COLO829 (cell line): ENCODE data around the gene WWTR1.

Experiments used
- DNase-seq: peaks from one replicate; pipeline ENCODE4 v3.0.0; 2012; ENCODE audit warnings: low spot score

The WWTR1 gene

DNA sequence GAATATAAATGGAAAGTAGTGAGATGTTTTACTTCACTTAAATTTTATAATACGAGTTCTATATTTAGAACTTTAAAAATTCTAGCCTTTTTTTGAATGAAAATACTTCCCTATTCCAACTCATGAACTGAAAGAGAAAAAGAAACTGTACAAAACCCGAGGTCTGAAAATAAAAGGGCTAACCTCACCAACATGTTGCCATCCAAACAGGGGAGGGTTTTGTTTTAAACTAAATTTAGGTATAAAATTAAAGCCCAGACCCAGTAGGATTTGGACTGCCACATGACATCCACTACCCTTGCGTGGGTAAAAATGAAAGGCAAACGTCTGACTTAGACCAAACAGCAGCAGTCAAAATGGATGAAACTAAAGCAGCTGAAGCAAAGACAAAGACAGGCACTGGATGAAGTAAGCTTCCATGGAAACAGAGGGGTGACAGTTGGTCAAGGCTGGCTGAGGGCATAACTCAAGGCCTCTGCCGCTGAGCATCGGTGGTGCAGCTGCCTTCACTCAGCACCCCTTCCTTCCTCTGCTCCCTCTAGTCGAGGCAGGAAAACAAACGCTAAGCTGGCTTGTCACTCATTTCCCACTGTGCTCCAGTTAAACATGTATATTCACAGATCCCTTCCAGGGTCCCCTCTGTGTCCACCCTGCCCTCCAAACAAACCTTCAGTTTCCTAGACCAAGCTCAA is 125.2 kb downstream of the WWTR1 start:
- no peak for DNase-seq

DNA sequence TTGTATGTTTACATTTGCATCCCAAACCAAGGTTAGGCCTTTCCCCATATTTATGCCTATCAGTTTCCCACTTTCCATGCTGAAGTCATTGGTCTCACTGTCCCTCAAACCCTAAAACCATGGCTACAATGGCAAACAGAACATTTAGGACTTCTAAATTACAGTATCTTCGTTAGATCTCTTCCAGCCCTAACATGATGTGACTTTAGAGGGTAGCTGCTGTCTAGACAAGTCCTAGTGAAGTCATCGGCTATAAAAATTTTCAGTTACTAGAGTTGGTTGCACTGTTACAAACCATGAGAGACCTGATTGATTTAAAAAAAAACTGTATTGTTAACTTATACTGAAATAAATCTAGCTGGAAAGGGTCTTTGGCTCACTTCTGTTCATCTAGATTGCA is 128.7 kb downstream of the WWTR1 start:
- no peak for DNase-seq

DNA sequence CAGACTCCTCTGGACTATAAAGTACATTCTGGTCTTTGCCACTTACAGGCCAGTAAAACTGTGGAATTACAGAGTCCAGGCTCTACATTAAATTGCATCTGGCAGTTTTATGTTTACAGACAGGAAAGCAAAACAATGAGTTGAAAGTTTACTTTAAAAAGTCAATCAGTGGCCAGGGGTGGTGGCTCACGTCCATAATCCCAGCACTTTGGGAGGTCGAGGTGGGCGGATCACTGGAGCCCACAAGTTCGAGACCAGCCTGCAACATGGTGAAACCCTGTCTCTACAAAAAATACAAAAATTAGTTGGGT is 129.5 kb downstream of the WWTR1 start:
- no peak for DNase-seq

DNA sequence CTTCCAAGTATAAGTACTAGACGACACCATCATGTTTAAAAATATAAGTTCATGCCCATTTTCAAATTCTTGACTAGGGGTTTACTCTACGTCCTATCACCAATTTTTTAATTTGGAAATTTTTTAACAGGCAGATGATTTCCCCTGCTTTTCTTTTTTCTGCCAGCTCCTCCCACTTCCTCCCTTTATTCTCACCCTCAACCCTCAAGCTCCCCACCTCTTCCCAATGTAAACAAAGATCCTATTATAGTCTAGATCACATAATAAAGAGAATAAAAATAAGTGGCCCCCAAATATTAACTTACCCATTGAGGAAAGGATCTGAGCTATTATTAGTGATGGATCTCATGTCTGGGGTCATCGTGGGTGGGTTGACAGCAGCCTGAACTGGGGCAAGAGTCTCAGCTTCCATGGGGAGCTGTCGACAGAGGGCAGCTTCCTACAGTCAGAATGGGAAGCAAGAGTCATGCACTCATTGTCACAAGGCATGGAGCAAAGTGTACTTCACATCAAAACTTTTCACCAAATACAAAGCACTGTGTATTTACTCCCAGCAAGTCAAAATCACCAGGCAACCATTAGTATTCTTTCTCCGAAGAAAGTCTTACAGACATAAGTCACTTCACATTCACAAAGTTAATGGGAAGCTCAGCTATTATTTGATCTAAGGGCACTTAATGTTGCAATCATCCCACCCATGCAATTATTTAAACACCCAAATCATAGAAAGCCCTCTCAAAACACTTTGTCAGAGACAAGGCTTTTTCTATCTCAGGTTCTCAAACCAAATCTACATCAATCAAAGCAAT is 130.1 kb downstream of the WWTR1 start:
- peak; percentile 87 for DNase-seq

DNA sequence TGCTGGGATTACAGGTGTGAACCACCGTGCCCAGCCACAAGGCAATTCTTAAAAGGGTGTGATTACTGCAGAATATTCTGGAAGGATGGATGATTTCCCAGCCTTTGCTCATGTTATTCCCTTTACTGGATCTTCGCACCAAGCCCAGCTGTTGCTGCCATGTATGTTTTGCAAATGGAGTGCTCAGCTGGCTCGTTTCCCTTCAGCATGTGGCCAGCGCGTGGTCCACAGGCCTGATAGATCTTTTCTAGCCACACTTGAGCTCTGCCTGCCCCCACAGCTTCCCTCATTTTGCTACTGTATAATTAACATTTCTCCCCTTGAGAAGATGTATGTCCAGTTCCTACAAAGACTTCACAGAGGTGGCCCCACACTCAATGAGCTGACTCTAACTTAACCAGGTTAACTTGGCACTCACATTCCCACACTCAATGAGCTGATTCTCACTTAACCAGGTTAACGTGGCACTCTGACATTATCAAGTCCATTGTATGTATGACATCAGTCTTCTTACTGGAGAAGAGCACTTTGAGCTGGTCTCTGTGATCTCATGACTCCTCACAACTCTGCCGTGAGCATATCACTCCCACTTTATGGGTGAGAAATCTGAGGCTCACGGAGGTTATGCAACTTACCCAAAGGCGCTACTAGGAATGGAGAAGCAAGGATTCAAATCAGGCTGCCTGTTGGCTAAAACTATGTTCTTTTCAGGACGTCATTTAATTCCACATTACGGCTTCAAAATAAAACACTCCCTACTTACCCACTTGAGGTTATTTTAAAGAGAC is 134.1 kb downstream of the WWTR1 start:
- no peak for DNase-seq

DNA sequence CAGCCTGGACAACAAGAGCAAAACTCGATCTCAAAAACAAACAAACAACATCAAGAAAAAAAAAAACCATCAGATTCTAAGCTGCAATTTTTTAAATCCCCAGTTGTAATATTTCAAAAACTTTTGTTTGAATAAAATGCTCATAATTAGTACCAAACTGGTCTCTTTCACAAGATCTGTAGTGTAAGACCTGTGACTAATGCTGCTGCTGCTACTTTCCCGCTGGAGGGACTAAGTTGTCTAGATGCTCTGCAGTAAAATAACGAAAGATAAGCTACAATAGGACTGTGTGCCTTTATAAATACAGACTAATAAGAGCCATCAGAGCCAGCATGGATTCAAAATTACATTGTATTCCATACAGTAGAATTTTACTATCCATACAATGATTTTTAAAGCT is 137.9 kb downstream of the WWTR1 start:
- DNase-seq, result no peak

DNA sequence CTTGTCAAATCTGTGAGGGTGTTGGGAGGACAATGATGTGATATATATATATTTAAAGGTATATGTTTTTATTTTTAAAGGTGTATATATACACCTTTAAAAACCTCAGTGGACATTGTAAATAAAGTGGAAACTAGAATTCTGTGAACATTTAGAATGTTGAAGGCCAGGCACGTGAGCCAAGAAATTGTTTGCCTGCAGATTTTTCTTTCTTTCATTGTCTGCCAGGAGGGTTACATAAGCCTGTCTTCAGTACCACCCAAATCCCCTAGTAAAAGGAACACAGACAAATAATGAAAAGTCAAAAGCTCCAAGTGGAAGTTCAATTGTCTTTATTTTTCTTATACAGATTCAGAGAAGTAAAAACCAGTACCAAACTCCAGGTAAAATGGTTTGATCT is 140.9 kb downstream of the WWTR1 start:
- DNase-seq, result no peak

DNA sequence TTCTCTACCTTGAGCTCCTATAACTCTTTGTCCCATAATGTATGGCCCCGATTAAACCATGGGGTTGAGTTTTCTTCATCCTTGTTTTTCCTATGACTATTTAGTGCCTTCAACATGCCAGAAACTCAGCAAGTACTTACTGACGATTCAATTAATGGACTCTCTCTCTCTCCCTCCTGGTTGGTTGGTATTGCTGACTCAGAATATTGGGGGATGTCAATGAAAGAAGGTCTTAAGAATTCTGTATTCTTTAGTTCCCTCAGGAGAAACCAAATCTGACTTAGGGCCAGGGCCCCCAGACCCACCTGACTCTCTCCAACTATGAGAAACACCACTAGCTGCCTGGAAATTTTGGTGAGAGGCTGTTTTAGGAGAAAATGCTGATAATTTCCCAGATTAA is 142.6 kb downstream of the WWTR1 start:
- DNase-seq, result no peak

DNA sequence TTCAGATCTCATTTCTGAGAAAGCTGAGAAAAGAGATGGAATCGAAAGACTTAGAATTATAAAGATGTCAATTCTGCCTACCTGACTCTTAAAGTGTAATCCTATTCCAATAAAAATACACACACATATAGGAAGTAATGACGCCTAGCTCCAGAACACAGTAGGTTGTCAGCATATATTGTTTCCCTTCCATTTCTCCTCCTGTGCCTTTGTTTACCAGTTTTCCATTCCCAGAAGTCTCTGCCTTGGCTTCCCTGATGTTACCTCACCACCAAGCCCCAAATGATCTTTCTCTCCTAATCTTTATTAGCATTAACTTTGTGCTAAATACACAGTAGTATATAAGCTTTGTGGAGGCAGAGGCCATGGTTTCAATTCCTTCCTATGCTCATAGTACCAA is 143.4 kb downstream of the WWTR1 start:
- no peak for DNase-seq

DNA sequence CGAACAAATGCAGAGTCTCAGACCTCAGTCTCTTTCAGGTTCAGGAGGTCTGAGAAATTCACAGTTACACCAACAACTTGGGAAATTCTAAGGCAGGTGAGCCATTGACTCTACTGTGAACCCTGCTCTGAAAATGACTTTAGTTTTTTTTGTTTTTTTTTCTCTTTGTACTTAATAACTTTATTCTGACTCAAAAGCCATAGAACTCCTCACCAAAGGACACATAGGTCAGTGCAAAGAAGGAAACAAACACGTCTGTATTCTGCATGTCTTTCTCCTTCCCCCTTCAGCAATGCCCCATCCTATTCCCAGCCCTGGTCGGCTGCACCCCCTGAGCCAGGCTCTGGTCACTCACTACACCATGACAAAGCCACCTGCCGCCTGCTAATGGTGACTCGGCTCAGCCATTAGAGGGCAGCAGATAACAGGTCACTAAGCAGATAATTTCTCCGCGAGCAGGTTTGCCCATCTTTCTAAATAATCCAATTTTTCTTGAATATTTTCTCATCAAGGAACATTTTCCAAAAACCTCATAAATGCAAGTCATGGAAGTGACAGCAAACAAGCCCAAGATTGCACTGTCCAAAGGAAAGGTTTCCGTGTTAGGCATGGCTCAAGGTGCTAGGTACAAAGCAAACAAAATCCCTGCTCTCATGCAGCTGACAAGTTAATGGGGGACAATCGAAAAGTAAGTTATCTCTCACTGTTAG is 145.6 kb downstream of the WWTR1 start:
- peak; percentile 55 for DNase-seq

DNA sequence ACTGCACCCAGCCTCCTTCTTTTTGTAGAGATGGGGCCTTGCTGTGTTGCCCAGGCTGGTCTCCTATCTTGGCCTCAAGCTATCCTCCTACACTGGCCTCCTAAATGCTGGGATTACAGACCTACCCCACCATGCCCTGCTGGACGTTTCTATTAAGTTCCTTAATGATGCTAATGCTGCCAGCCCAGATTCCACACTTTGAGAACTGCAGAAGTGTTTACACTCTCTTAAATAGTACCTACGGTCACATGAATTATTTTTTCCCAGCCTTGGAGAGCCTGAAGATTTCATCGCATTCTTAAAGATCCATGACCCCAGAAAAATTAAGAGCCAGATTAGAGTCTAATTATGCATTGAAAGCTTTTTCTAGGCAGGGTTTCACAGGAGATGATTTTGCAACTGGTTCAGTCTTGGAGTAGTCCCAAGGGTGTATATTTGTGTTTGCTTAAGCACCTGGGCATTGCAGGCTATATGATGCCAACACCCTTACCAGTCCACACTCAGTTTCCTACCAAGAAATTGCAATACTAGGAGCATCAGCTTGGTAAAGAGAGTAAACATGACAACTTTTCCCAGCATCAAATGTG is 146.7 kb downstream of the WWTR1 start:
- no peak for DNase-seq

DNA sequence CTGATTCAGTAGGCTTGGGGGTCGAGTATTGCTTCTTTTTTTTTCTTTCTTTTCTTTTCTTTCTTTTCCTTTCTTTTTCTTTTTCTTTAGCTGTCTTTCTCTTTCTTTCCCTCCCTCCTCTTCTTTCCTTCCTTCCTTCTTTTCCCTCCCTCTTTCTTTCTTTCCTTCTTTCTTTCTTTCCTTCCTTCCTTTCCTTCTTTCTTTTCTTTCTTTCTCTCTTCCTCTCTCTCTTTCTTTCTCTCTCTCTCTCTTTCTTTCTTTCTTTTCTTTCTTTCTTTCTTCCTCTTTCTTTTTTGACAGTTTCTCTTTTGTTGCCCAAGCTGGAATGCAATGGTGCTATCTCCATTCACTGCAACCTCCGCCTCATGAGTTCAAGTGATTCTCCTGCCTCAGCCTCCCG is 147.3 kb downstream of the WWTR1 start:
- no peak for DNase-seq

DNA sequence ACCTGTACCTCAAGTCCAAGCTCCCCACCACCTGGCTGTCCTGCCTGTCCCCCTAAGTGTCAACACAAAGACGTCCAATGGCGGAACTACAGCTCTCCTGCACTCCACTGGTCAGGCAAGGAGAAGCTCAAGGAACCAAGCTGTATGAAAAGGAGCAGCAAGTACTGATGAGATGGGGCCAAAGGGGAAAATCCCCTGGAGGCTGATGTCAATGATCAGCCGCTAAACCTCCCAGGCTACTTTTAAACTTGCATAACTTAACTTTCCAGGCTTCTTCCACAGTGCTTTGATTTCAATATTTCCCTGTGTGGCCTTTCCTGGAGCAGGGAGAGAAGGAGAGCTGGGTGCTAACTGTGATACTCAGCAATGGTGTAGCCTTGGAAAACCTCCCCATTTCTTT is 148.3 kb downstream of the WWTR1 start:
- DNase-seq, result no peak

DNA sequence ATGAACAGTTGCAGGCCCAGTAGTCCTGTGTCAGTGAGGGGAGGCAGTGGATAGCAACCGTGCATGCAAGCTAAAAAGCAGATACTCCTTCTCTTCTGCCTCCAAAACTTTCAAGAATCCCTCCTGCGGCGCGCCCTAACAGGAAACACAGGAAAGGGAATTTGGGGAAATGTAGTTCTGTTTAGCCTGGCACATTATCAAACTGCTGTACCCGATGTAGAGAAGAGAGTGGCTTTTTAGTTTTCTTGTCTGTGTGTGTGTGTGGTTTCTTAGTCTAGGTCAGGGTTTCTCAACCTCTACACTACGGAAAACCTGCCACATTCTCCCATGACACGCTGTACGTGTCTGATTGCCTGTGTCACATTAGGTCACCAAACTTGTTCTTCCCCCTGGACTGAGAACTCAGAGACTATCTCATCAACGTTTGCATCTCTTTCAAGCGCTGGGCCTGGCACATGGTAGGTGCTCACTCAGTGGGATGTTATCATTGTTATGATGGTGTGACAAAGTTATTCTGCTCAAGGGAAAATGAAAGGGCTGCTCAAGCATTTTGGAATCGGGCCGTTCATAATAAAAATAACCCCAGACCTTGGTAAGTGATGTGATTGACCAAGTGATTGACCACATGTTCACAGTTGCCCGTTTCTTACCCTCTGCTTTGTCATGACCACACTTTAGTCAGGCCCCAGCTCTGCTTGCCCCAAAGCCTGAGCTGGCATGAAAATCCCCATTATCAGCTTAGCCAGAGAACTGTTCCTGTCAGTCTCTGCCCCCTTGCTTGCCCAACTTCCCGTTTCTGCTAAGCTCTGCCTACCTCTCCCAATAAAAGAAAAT is 150.1 kb downstream of the WWTR1 start:
- DNase-seq, result no peak

DNA sequence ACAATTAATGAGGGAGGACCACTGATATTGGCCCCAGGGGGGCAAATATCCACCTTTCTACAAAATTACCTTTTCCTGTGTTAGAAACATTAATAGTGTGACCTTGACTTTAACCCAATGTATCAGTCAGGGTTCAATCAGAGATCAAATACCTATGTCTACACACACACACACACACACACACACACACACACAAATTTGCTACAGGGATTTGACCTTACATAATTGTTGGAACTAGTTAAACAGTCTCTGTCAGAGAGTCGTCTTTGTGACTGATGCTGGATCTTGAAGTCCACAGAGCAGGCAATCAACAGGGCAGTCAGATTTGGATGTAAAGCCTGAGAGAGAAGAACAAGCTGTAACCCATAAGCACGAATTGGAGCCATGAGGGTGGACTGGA is 150.9 kb downstream of the WWTR1 start:
- no peak for DNase-seq

DNA sequence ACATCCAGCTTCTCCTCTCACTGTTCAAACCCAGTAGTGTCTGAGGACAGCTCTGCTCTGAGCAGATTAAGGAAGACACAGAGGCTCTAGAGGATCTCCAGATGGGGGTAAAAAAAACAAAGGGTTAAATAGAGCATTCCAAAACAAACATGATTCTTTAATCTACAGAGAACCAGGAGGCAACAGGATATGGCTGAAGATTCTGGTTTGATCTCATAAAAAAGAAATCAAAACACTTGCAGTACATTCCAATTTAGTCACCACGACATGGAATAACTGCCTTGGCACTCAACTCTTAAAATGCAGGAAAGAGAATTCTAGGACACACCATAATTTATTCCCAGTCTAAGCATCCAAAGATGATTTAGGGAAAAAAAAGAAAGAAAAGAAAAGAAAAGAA is 151.3 kb downstream of the WWTR1 start:
- DNase-seq, result no peak

DNA sequence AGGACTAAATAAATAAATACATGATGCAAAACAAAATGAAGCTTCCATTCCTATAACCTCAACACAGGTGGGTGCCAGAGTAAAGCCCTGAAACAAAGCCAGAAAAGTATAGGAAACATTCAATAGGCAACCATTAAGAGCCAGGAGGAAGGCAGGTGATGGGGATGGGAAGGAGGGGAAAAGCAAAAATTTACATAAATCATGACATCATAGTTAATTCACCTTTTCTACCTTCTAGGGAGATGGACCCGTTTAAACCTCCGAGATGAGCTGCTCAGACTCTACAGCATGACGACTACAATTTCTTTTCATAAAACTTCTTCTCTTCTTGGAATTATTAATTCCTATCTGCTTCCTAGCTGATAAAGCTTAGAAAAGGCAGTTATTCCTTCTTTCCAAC is 155.4 kb downstream of the WWTR1 start:
- no peak for DNase-seq

DNA sequence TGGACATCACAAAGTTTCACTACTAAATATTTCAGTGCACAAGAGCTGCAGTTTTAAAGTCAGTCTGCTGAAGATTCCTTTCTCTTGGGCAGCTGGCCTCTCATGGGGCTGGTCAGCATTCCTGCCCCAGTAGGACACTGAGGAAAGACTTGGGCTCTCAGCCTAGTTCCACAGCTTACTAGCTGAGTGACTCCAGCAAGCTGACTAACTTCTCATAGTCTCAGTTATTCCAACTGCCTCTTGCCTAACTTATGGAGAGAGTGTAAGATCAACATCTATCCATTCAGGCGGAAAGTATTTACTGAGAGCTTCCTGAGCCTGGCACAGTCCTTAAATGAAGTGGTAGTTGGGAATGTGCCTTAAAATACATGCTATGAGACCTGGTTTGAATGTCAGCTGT is 156.3 kb downstream of the WWTR1 start:
- DNase-seq, result no peak

DNA sequence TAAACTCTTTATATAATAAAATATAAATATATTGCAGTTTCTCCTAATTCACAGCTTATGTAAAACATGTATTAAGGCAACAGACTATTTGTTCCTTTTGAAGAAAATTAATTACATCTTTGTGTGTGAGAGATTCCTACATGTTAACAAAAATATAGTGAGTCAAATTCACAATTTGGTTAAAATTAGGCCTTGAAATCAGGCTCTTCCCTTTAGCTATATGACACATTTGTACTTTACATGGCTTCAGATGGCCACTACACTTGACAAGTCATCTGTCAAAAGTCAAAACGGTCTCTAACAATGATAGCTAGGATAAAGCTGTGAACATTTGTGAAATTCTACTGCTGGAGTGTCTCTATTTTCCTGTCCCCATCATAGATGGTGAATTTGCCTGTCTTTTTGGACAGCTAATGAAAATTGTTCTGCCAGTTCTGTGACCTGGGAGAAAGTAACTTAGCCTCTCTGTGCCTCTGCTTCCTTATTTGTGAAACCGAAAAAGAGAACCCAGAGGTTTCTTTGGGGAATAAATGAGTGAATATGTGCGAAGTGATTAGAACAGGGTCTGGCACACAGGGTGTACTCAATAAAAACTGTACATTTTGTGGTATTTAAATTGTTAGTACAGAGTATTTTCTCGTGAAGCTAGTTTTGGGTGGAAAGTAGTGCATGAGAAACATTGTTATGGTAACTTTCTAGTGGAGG is 159.7 kb downstream of the WWTR1 start:
- no peak for DNase-seq

DNA sequence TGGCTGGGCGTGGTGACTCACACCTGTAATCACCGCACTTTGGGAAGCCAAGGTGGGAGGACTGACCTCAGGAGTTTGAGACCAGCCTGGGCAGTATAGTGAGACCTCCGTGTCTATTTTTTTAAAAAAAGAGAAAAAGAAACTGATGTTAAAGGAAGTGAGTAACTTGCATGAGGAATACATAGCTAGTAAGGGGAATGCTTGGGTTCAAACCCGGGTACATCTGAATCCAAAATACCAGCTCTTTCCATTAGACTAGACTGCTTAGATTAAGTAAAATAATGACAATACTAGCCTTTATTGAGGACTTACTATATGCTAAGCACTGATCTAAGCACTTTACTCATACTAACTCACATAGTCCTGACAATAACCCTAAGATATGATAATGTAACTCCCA is 160.9 kb downstream of the WWTR1 start:
- no peak for DNase-seq
